HFFc6 (cell line): ENCODE data around the gene FAM184B. TPM values are rescaled to one million over a fixed set of nuclear protein-coding genes. Genes with fewer than 3 reads are reported as not detected.

ENCODE experiments used
- DNase-seq: peaks from one replicate; pipeline ENCODE4 v3.0.0-alpha.2; 2018
- H3K27ac Mint-ChIP-seq: 2 replicates; pipeline ENCODE4 v1.8.0; 2020; ENCODE audit warnings: mild to moderate bottlenecking, mixed read lengths
- H3K27me3 Mint-ChIP-seq: 2 replicates; pipeline ENCODE4 v1.8.0; 2021; ENCODE audit warnings: mild to moderate bottlenecking, moderate library complexity, mixed read lengths; ENCODE audit not compliant: insufficient read depth
- H3K36me3 Mint-ChIP-seq: 2 replicates; pipeline ENCODE4 v1.8.0; 2021; ENCODE audit warnings: low read depth, mixed read lengths
- H3K4me1 Mint-ChIP-seq: 2 replicates; pipeline ENCODE4 v1.8.0; 2020; ENCODE audit warnings: low read depth, mixed read lengths
- H3K4me3 Mint-ChIP-seq: 2 replicates; pipeline ENCODE4 v1.8.0; 2020; ENCODE audit warnings: mild to moderate bottlenecking, moderate library complexity, mixed read lengths
- H3K9me3 Mint-ChIP-seq: 2 replicates; pipeline ENCODE4 v1.8.0; 2020; ENCODE audit warnings: mild to moderate bottlenecking, mixed read lengths
- total RNA-seq, 6 experiments: library from RNA; stranded (reverse); fragmentation: NEBNext Ultra II Directional; extraction: Animal tissue kit (Norgen Biotek cat#: 25700); gene quantifications; 2 replicates in 1 of 6; 3 replicates in 5 of 6; pipeline ENCODE4 v1.2.3, GENCODE V29; 2021
- TF ChIP-seq, protein P1 (sequence below): fragments of 200-600 bp; sonication (generic); IDR thresholded peaks from 2 replicates; pipeline ENCODE4 v1.5.0; 2021; ENCODE audit warnings: antibody characterized with exemption, mild to moderate bottlenecking

The FAM184B gene
- total RNA-seq, 6 experiments from 2014 or later = 0.02 to 0.05 TPM; not detected in 4

DNA sequence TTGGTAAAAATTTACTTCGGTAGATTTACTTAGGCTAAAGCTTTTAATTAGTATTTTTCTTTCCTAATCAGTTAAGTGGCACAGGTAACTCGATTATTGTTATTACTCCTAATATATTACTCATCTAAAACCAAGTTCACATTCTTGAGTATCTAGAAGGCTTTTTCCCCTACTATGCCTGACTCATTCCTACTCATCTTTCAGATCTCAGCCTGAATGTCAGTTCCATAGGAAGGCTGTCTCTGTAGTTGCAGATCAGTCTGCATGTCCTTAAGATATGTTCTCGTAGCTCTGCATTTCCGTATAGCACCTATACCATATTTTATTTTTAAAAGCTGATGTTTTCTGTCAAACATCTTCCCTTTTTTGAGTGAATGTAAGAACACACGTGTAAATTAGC is 5.9 kb upstream of the FAM184B start:
- H3K4me3 Mint-ChIP-seq = no peak overlapping the region
- peaks cover 4% of the 10 kb centered on the region for H3K36me3 Mint-ChIP-seq
- peaks cover 35% of the 10 kb centered on the region for H3K4me1 Mint-ChIP-seq
- TF ChIP-seq, protein P1, sequence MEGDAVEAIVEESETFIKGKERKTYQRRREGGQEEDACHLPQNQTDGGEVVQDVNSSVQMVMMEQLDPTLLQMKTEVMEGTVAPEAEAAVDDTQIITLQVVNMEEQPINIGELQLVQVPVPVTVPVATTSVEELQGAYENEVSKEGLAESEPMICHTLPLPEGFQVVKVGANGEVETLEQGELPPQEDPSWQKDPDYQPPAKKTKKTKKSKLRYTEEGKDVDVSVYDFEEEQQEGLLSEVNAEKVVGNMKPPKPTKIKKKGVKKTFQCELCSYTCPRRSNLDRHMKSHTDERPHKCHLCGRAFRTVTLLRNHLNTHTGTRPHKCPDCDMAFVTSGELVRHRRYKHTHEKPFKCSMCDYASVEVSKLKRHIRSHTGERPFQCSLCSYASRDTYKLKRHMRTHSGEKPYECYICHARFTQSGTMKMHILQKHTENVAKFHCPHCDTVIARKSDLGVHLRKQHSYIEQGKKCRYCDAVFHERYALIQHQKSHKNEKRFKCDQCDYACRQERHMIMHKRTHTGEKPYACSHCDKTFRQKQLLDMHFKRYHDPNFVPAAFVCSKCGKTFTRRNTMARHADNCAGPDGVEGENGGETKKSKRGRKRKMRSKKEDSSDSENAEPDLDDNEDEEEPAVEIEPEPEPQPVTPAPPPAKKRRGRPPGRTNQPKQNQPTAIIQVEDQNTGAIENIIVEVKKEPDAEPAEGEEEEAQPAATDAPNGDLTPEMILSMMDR = no peak
- H3K27me3 Mint-ChIP-seq = peaks cover 2% of the 10 kb centered on the region; the same call in 1 of the 2 replicates
- DNase-seq = peak; percentile 63
- no peaks in the 10 kb centered on the region for H3K9me3 Mint-ChIP-seq
- H3K27ac Mint-ChIP-seq = no peak overlapping the region

DNA sequence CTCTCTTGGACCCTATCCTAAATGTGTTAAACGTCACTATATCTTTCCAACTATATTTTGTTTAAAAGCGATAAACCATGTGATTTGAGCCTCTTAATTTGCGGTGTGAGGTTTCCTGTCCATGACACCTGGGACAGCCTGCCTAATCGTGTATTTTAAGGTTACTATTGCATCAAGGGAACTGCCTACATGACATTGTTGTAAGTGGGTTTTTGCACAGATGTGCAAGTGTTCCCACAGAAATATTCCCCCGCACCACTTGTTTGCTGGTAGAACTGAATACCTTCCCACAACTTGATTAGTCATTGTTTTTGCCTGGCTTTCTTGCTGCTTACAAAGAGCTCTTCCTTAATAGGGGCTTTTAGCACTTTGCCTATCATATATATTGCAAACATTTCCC is 5.1 kb upstream of the FAM184B start:
- peaks cover 42% of the 10 kb centered on the region for H3K4me1 Mint-ChIP-seq
- no peak overlapping the region for H3K27ac Mint-ChIP-seq
- TF ChIP-seq, protein P1 = no peak
- H3K9me3 Mint-ChIP-seq = no peaks in the 10 kb centered on the region
- peaks cover 9% of the 10 kb centered on the region for H3K36me3 Mint-ChIP-seq
- H3K27me3 Mint-ChIP-seq = peaks cover 9% of the 10 kb centered on the region
- H3K4me3 Mint-ChIP-seq = no peak overlapping the region
- no peak for DNase-seq

DNA sequence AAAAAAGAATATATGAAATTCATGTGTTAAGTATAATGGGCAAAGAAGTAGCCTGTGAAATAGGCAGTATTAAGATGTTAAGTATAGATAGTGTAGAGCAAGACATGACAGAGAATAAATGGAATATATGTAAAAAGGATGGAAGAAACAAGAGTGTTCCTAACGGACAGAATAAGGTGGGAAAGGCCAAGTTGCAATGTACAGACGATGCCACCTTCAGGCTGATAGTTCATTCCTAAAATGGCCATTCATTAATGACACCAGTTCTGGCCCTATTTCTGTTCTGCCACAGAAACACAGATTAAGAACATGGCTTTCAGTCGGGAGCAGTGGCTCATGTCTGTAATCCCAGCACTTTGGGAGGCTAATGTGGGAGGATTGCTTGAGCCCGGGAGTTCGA is 4.4 kb upstream of the FAM184B start:
- Mint-ChIP-seq H3K9me3 (no peaks in the 10 kb centered on the region), H3K4me1 (peaks cover 44% of the 10 kb centered on the region), H3K4me3 (no peak overlapping the region), H3K27me3 (peaks cover 12% of the 10 kb centered on the region), H3K27ac (no peak overlapping the region), H3K36me3 (peaks cover 6% of the 10 kb centered on the region; the same call in 1 of the 2 replicates)
- TF ChIP-seq, protein P1 = no peak
- no peak for DNase-seq

DNA sequence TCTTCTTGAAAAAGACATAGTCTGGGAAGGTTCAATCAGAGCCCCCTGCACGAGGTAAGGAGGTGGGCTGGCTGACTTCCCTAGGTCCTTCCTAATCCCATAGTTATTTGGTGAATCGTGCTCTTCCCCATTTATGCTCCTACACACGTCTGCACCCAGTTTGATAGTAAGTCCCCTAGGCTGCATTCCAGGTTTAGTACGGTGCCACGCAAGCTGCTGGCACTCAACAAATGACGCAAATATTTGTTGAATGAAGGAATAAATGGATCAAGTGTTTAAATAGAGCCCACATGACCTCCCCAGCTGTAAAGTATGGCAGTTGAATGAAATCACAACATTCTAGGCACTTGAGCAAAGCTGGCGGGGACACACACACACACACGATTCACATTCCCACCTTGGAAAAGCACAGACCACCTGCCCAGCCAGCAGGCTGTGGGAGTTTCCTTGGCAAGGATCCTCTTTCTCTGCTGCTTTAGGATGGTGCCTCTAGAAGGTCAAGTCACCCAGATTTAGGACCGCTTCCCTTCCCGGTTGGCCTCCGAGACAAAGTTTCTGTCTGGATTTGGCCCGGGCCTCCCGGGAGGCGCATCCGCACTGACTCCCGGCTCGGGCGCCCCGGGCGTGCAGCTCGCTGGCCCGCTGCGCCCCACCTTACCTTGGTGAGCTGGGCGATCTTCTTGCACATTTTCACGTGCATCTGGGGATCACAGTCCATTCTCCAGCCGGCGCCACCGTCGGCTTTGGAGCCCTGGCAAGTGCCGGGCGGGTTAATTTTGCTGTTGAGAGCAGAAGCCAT is 721 bp downstream of the FAM184B start:
- no peak for DNase-seq
- Mint-ChIP-seq H3K9me3 (no peaks in the 10 kb centered on the region), H3K27ac (no peak overlapping the region), H3K36me3 (peaks cover 6% of the 10 kb centered on the region; the same call in 1 of the 2 replicates), H3K4me1 (peaks cover 18% of the 10 kb centered on the region), H3K4me3 (peak overlapping the region; percentile 65), H3K27me3 (peaks cover 23% of the 10 kb centered on the region)
- TF ChIP-seq, protein P1 = no peak

DNA sequence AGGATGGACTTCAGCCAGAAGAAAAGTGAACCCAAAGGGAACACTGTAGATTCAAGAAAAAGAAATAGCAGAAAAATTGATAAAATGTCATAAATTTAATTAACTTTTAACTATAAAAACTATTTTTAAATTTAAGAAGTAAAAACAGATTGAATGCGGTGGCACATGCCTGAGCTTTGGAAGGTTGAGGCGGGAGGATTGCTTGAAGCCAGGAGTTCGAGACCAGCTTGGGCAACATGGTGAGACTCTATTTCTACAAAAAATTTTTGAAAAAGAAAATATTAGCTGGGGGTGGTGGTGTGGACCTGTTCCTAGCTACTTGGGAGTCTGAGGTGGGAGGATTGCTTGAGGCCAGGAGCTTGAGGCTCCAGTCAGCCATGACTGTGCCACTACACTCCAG is 3.0 kb downstream of the FAM184B start:
- Mint-ChIP-seq H3K9me3 (no peaks in the 10 kb centered on the region), H3K36me3 (peaks cover 6% of the 10 kb centered on the region; the same call in 1 of the 2 replicates), H3K27ac (no peak overlapping the region), H3K4me3 (no peak overlapping the region), H3K27me3 (peaks cover 27% of the 10 kb centered on the region), H3K4me1 (peaks cover 18% of the 10 kb centered on the region)
- DNase-seq = no peak
- TF ChIP-seq, protein P1 = no peak
